Activated CD4-positive, CD25-positive, alpha-beta regulatory T cell treated with anti-CD3 and anti-CD28 coated beads, Interleukin-2, amount 50 U/mL, for 16 hours (primary cell): ENCODE results near the gene SETD6.
"Not testable (repeated sequence)": the region's sequence is repeated elsewhere in the genome, so short reads cannot be mapped to it uniquely, and the experiment has no call there.

Experiments
- DNase-seq: peaks from one replicate; pipeline ENCODE4 v3.0.0-alpha.2; 2020; ENCODE audit warnings: low read depth, low spot score

SETD6 gene

GRCh38 chr16:58537124-58537906 is 22.0 kb downstream of the SETD6 start:
- DNase-seq = no peak

- DNase-seq = no peak
These were observed 26.4 kb downstream of the SETD6 start for GRCh38 chr16:58541711-58542110.

- no peak for DNase-seq
These were observed 27.0 kb downstream of the SETD6 start for GRCh38 chr16:58542291-58542690.

- DNase-seq = no peak
These were observed 28.4 kb downstream of the SETD6 start for GRCh38 chr16:58543685-58544084.

GRCh38 chr16:58548378-58548777 is 33.1 kb downstream of the SETD6 start:
- no peak for DNase-seq

GRCh38 chr16:58551496-58551895 is 36.2 kb downstream of the SETD6 start:
- no peak for DNase-seq

GRCh38 chr16:58556678-58557077 is 41.4 kb downstream of the SETD6 start:
- no peak for DNase-seq

- no peak for DNase-seq
These were observed 47.9 kb downstream of the SETD6 start for GRCh38 chr16:58563235-58563634.

GRCh38 chr16:58563775-58564174 is 48.5 kb downstream of the SETD6 start:
- DNase-seq = no peak

GRCh38 chr16:58565697-58566096 is 50.4 kb downstream of the SETD6 start:
- DNase-seq = not testable (repeated sequence)
